RWPE1 (cell line): ENCODE measurements around the gene UVRAG.

Source experiments
- CTCF ChIA-PET: fragments of 350-600 bp; sonication (Branson Sonifier 250); formaldehyde crosslinking; extraction: SDS; loops from one replicate; lab custom pipeline; 2021; lab: Yijun Ruan, JAX
- POLR2A ChIA-PET: fragments of 400-600 bp; formaldehyde crosslinking; extraction: SDS; loops from one replicate; lab custom pipeline; 2020; ENCODE audit warnings: antibody characterized with exemption; ENCODE audit not compliant: low non-redundant PET; lab: Yijun Ruan, JAX
- DNase-seq: peaks from one replicate; pipeline ENCODE4 v3.0.0; 2012; ENCODE audit warnings: low spot score
- H3K27ac ChIP-seq: fragments of 450-650 bp; 2 replicates; pipeline ENCODE4 v1.5.1; 2017
- TF ChIP-seq, protein P1 (sequence below): fragments of 450-650 bp; conservative IDR thresholded peaks from 2 replicates; pipeline ENCODE4 v1.5.1; 2017; ENCODE audit warnings: low read depth, mild to moderate bottlenecking

UVRAG gene

DNA sequence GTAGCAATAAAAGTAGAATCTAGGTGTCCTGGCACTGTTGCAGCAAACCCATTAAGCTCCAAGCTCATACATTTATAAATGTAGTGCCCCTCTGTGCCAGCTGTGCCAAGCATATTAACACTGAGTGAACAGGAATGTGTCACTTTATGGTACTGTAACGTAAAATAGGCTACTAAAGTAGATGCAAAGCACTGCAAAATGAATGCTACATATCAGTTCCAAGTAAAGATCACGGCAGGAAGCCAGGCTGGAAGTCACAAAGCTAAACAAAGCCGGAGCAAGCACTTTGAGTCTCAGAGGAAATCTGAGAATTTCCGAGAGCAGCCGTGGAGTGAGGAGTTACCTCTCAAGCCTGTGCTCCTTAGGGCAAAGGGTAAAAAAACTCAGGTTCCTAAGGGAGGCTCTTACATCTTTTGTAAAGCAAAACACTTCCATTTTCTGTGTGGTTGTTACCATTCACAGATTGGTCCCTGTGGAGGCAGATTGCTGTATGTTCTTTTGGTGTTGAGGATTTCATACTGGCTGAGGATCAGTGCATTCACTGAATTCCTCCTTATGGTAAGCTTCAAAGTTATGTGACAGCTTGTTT lies 305.6 kb downstream of the UVRAG start:
- POLR2A ChIA-PET = no interaction called here
- H3K27ac ChIP-seq = no peak overlapping the region
- TF ChIP-seq, protein P1, sequence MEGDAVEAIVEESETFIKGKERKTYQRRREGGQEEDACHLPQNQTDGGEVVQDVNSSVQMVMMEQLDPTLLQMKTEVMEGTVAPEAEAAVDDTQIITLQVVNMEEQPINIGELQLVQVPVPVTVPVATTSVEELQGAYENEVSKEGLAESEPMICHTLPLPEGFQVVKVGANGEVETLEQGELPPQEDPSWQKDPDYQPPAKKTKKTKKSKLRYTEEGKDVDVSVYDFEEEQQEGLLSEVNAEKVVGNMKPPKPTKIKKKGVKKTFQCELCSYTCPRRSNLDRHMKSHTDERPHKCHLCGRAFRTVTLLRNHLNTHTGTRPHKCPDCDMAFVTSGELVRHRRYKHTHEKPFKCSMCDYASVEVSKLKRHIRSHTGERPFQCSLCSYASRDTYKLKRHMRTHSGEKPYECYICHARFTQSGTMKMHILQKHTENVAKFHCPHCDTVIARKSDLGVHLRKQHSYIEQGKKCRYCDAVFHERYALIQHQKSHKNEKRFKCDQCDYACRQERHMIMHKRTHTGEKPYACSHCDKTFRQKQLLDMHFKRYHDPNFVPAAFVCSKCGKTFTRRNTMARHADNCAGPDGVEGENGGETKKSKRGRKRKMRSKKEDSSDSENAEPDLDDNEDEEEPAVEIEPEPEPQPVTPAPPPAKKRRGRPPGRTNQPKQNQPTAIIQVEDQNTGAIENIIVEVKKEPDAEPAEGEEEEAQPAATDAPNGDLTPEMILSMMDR = no peak
- DNase-seq = no peak
- CTCF ChIA-PET = no interaction called here

DNA sequence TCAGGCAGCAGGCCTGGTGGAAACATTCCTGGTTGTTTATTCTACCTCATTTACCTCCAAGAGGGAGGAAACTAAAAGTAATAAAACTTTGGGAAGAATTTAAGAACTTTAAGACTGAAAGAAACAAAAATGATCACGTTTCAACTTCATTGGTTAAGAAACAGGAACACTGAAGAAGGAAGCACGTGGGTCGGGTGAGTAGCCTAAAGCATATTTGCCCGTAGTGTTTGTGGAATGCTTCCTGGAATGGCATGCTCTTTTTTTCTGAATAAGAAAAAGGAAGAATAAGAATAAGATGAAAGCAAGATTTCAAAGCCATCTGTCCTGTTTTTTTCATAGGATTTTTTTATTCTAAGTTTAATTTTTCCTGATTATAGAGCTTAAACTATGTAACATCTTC lies 308.2 kb downstream of the UVRAG start:
- no peak for DNase-seq
- H3K27ac ChIP-seq = no peak overlapping the region
- CTCF ChIA-PET = no interaction called here
- POLR2A ChIA-PET = no interaction called here
- TF ChIP-seq, protein P1 = no peak

- no peak for DNase-seq
- TF ChIP-seq, protein P1 = no peak
- POLR2A ChIA-PET = no interaction called here
Observed at GRCh38 chr11:76124905-76125770, 310.1 kb downstream of the UVRAG start.

DNA sequence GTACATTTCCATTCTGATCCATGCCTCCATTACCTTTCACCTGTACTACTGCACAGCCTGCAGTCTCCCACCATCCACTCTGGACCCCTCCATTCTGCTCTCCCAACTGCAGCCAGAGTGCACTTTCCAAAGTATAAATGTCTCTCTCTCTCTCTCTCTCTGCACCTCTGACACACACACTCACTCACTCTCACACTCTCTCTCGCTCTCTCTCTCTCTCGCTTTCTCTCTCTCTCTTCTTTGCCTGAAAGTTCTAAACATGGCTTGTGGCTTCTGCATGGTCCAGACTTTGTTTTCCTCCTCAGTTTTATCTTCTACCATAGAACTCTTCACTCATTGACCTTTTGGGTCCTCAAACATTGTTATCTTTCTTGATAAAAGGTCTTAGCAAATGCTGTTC lies 314.7 kb downstream of the UVRAG start:
- POLR2A ChIA-PET = no interaction called here
- DNase-seq = no peak
- no peak overlapping the region for H3K27ac ChIP-seq
- CTCF ChIA-PET = interaction anchor here (0.6 to 1.2 kb wide), 3 partner anchors 8 to 10 kb away, joined by 3 to 5 read pairs (median 3); no protein-coding TSS in a partner anchor
- TF ChIP-seq, protein P1 = no peak

More at GRCh38 chr11:76124905-76125770, 310.1 kb downstream of the UVRAG start:
- no peak overlapping the region for H3K27ac ChIP-seq
- CTCF ChIA-PET = interaction anchor here (0.7 kb wide), 1 partner anchor 25 kb away, joined by 3 read pairs; no protein-coding TSS in a partner anchor

DNA sequence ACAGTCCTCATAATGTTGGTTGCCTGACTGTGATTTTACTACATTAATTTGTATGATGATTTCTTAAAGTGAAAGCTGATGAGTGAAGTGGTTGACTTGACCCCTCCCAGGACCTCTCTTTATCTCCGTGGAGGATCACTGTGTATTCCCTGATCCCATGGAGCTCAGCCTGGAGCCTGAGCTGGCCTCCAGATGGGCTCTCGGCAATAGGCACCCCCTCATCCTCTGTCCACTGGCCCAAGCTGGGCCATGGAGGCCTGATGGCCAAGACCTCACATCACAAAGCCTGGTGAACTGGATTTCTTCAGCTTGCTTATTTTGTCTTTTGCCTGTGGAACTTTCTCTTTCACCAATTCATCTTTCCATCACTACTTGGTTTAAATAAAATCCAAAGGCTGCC lies 316.1 kb downstream of the UVRAG start:
- TF ChIP-seq, protein P1 = no peak
- no peak for DNase-seq
- H3K27ac ChIP-seq = no peak overlapping the region
- ChIA-PET POLR2A (no interaction called here), CTCF (interaction anchor here (1.1 kb wide), 1 partner anchor 76 kb away, joined by 4 read pairs; no protein-coding TSS in a partner anchor)
